Smooth muscle cell (in vitro differentiated cells): ENCODE measurements around the gene E2F1. TPM values are rescaled to one million over a fixed set of nuclear protein-coding genes. Genes with fewer than 3 reads are reported as not detected.

ENCODE experiments used
- DNase-seq: peaks from one replicate; lab custom pipeline; 2025; ENCODE audit not compliant: unreplicated experiment; lab: John Stamatoyannopoulos, UW
- H2AFZ ChIP-seq: fragments of 200-600 bp; sonication (generic); 2 replicates; pipeline ENCODE4 v1.6.0; 2016; ENCODE audit warnings: antibody characterized with exemption, low read depth, mild to moderate bottlenecking
- H3F3A ChIP-seq: fragments of 200-600 bp; sonication (generic); 2 replicates; pipeline ENCODE4 v1.6.0; 2017; ENCODE audit warnings: antibody characterized with exemption, low read depth
- H3K27ac ChIP-seq: fragments of 200-600 bp; sonication (generic); 2 replicates; pipeline ENCODE4 v1.5.1; 2016; ENCODE audit warnings: low read depth, mild to moderate bottlenecking
- H3K27me3 ChIP-seq: fragments of 200-600 bp; sonication (generic); 2 replicates; pipeline ENCODE4 v1.6.1; 2016; ENCODE audit warnings: low read depth, mild to moderate bottlenecking
- H3K36me3 ChIP-seq: fragments of 200-600 bp; sonication (generic); 2 replicates; pipeline ENCODE4 v1.5.1; 2016; ENCODE audit warnings: low read depth
- H3K4me1 ChIP-seq: fragments of 200-600 bp; sonication (generic); 2 replicates; pipeline ENCODE4 v1.5.1; 2016; ENCODE audit warnings: low read depth
- H3K4me2 ChIP-seq: fragments of 200-600 bp; sonication (generic); 2 replicates; pipeline ENCODE4 v1.6.0; 2016; ENCODE audit warnings: mild to moderate bottlenecking
- H3K4me3 ChIP-seq: fragments of 200-600 bp; sonication (generic); 2 replicates; pipeline ENCODE4 v1.5.1; 2016; ENCODE audit warnings: mild to moderate bottlenecking
- H3K79me2 ChIP-seq: fragments of 200-600 bp; sonication (generic); 2 replicates; pipeline ENCODE4 v1.6.0; 2016; ENCODE audit warnings: low read depth, mild to moderate bottlenecking
- H3K9ac ChIP-seq: fragments of 200-600 bp; sonication (generic); 2 replicates; pipeline ENCODE4 v1.6.0; 2016; ENCODE audit warnings: low read depth
- H3K9me3 ChIP-seq: fragments of 200-600 bp; sonication (generic); replicated peaks from 2 replicates; pipeline ENCODE4 v1.5.1; 2016; ENCODE audit warnings: low read depth
- H4K20me1 ChIP-seq: fragments of 200-600 bp; sonication (generic); 2 replicates; pipeline ENCODE4 v1.6.0; 2016; ENCODE audit warnings: low read depth
- CTCF ChIP-seq: fragments of 200-600 bp; sonication (generic); IDR thresholded peaks from 2 replicates; pipeline ENCODE4 v1.5.1; 2017; ENCODE audit warnings: borderline replicate concordance, mild to moderate bottlenecking, antibody characterized with exemption; ENCODE audit not compliant: insufficient read depth, poor library complexity, severe bottlenecking
- WGBS: methylation state at CpG from one replicate; pipeline ENCODE4 v1.1.7; 2016; ENCODE audit warnings: low lambda C conversion rate; 5-methylcytosine and 5-hydroxymethylcytosine counted together
- polyA plus RNA-seq: library from polyadenylated mRNA; unstranded; fragments of >200 nt; fragmentation: Nextera tagmentation; extraction: Ambion mirVana; gene quantifications from 2 replicates; pipeline ENCODE4 v1.2.1, GENCODE V29; 2016
- total RNA-seq: library from RNA; depleted of rRNA; stranded (reverse); fragments of >200 nt; gene quantifications from 2 replicates; pipeline ENCODE4 v1.2.3, GENCODE V29; 2014

Gene E2F1
- total and polyA plus RNA-seq, 2 experiments from 2014 or later = 5.0 to 19.4 TPM

GRCh38 chr20:33670715-33671499, 15.3 kb downstream of the E2F1 start:
- no peak overlapping the region for H2AFZ ChIP-seq

GRCh38 chr20:33669873-33670640, 16.1 kb downstream of the E2F1 start:
- H3K27ac ChIP-seq = no peak overlapping the region
- no peak overlapping the region for H2AFZ ChIP-seq
- H3K4me3 ChIP-seq = no peak overlapping the region
- peaks cover 19% of the 10 kb centered on the region for H3K79me2 ChIP-seq
- H3K27me3 ChIP-seq = no peaks in the 10 kb centered on the region
- WGBS = 97% methylated on average over 13 of the region's 13 CpGs
- no peak for TF ChIP-seq CTCF
- DNase-seq = no peak
- H3K9ac ChIP-seq = no peak overlapping the region
- peaks cover 22% of the 10 kb centered on the region for H3K4me1 ChIP-seq
- peaks cover 21% of the 10 kb centered on the region for H4K20me1 ChIP-seq
- H3K4me2 ChIP-seq = no peak overlapping the region
- H3K36me3 ChIP-seq = no peaks in the 10 kb centered on the region
- no peaks in the 10 kb centered on the region for H3K9me3 ChIP-seq
- H3F3A ChIP-seq = peaks cover 8% of the 10 kb centered on the region

More at GRCh38 chr20:33670715-33671499, 15.3 kb downstream of the E2F1 start:
- Histone ChIP-seq H4K20me1 (peaks cover 21% of the 10 kb centered on the region), H3K9me3 (no peaks in the 10 kb centered on the region), H3K4me2 (no peak overlapping the region), H3K4me1 (peaks cover 26% of the 10 kb centered on the region), H3F3A (peaks cover 15% of the 10 kb centered on the region), H3K36me3 (no peaks in the 10 kb centered on the region), H3K4me3 (no peak overlapping the region), H3K9ac (no peak overlapping the region), H3K27me3 (no peaks in the 10 kb centered on the region), H3K79me2 (peaks cover 19% of the 10 kb centered on the region), H3K27ac (no peak overlapping the region)
- DNase-seq = no peak
- TF ChIP-seq CTCF = no peak
- WGBS = 97% methylated on average over 6 of the region's 6 CpGs

GRCh38 chr20:33669224-33669623, 17.0 kb downstream of the E2F1 start:
- Histone ChIP-seq H3K4me3 (no peak overlapping the region), H3K9me3 (no peaks in the 10 kb centered on the region), H3K4me1 (peaks cover 16% of the 10 kb centered on the region), H3K79me2 (peaks cover 19% of the 10 kb centered on the region), H3K4me2 (no peak overlapping the region), H4K20me1 (peaks cover 21% of the 10 kb centered on the region), H3K27ac (no peak overlapping the region), H3K9ac (no peak overlapping the region), H3K27me3 (no peaks in the 10 kb centered on the region), H3F3A (peaks cover 15% of the 10 kb centered on the region), H2AFZ (no peak overlapping the region), H3K36me3 (no peaks in the 10 kb centered on the region)
- no peak for DNase-seq
- TF ChIP-seq CTCF = no peak
- 97% methylated on average over 5 of the region's 5 CpGs for WGBS
